Measurements from ENCODE around the gene SORCS2. TPM values are rescaled to one million over a fixed set of nuclear protein-coding genes. Genes with fewer than 3 reads are reported as not detected.

SORCS2 gene
- total RNA-seq, 1 experiment from 2014 or later, result not detected

DNA sequence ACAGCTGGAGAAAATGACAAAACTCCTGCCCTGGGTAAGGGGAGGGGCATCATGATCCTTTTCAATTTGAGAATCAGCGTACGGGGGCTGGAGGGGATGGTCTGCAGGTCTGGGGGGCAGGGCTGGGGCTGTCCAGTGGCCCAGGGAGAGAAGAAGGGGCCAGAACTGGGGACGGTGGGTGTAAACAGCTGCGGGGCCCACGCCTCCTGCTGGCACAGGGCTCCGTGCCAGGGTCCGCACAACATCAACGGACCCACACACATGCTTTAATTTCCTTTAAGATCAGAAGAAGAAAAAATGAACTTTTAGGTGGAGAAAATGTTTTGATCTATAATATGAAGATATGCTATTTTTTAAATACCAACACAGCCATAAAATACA is 190.3 kb downstream of the SORCS2 start:
- Mint-ChIP-seq H3K36me3 (ENCODE audit: insufficient read depth, unreplicated experiment) (no peaks in the 10 kb centered on the region), H3K27me3 (ENCODE audit: insufficient read depth, unreplicated experiment) (no peaks in the 10 kb centered on the region), H3K4me3 (ENCODE audit: unreplicated experiment) (no peak overlapping the region), H3K9me3 (ENCODE audit: unreplicated experiment) (no peaks in the 10 kb centered on the region), H3K27ac (ENCODE audit: low read depth, unreplicated experiment) (no peak overlapping the region), H3K4me1 (ENCODE audit: insufficient read depth, unreplicated experiment) (peaks cover 5% of the 10 kb centered on the region)
- TF ChIP-seq, protein P1, sequence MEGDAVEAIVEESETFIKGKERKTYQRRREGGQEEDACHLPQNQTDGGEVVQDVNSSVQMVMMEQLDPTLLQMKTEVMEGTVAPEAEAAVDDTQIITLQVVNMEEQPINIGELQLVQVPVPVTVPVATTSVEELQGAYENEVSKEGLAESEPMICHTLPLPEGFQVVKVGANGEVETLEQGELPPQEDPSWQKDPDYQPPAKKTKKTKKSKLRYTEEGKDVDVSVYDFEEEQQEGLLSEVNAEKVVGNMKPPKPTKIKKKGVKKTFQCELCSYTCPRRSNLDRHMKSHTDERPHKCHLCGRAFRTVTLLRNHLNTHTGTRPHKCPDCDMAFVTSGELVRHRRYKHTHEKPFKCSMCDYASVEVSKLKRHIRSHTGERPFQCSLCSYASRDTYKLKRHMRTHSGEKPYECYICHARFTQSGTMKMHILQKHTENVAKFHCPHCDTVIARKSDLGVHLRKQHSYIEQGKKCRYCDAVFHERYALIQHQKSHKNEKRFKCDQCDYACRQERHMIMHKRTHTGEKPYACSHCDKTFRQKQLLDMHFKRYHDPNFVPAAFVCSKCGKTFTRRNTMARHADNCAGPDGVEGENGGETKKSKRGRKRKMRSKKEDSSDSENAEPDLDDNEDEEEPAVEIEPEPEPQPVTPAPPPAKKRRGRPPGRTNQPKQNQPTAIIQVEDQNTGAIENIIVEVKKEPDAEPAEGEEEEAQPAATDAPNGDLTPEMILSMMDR (IDR thresholded peaks at IDR 0.05; ENCODE audit: unreplicated experiment), result no peak
- POLR2A ChIA-PET, result no interaction called here
- intact Hi-C loops (cut with micrococcal nuclease), result no loop called here
- no peak for DNase-seq (ENCODE audit: unreplicated experiment)
- CTCF ChIA-PET, result interaction anchor here (0.6 to 0.8 kb wide), 2 partner anchors 79 to 663 kb away, joined by 3 read pairs; no protein-coding TSS in a partner anchor
- BruUV-seq (replicated peaks), result no TSS peak

- Mint-ChIP-seq H3K4me3 (ENCODE audit: unreplicated experiment) (no peak overlapping the region), H3K9me3 (ENCODE audit: unreplicated experiment) (no peaks in the 10 kb centered on the region), H3K27me3 (ENCODE audit: insufficient read depth, unreplicated experiment) (no peaks in the 10 kb centered on the region), H3K4me1 (ENCODE audit: insufficient read depth, unreplicated experiment) (peaks cover 5% of the 10 kb centered on the region), H3K36me3 (ENCODE audit: insufficient read depth, unreplicated experiment) (no peaks in the 10 kb centered on the region), H3K27ac (ENCODE audit: low read depth, unreplicated experiment) (no peak overlapping the region)
- DNase-seq (ENCODE audit: unreplicated experiment), result no peak
- TF ChIP-seq, protein P1 (IDR thresholded peaks at IDR 0.05; ENCODE audit: unreplicated experiment), result no peak
- intact Hi-C loops (cut with micrococcal nuclease), result no loop called here
- CTCF ChIA-PET, result interaction anchor here (0.8 kb wide), 1 partner anchor 78 kb away, joined by 3 read pairs; no protein-coding TSS in a partner anchor
- BruUV-seq (replicated peaks), result no TSS peak
- POLR2A ChIA-PET, result no interaction called here
These were observed 190.9 kb downstream of the SORCS2 start for GRCh38 chr4:7383266-7383665.

DNA sequence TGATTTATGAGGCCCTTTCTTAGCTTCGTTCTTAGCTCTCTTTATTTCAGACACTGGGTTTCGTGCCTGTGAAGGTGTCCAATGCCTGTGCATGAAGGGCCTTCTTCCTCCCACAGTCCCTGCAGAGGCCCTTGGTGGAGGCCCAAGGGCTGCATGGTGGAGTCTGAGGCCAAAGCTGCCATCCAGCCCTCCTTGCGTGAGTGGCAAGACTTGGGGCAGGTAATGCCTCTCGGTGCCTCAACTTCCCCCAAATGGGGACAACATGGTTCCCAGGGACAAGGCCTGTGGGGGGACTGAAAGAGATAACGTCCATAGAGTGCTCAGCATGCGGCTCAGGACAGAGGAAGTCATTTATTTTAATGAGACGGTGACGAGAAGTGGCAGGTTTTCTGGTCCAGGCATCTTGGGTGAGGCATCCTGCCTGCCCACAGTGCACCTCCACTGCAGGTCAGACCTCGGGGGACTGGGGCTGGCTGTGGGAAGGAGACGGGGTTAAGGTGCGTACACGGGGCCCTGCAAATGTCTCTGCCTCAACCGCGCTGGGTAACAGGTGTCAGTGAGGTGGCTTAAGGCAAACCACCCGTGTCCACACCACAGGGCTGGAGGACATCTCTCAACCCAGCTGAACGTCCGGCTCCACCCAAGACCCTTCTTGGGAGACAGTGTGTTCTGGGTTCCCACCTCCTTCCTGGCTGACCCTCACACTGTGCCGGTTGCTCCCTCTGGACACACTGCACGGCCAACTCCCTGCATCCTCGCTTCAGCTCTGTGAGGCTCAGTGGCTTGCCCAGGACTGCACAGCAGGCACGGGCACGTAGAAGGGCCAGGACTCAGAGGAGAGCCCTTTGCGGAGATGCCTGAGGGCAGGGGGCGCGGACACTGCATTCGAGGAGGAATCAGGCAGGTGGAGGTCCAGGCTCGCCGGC is 191.9 kb downstream of the SORCS2 start:
- Mint-ChIP-seq H3K4me1 (ENCODE audit: insufficient read depth, unreplicated experiment) (peaks cover 5% of the 10 kb centered on the region), H3K27me3 (ENCODE audit: insufficient read depth, unreplicated experiment) (peaks cover 3% of the 10 kb centered on the region), H3K9me3 (ENCODE audit: unreplicated experiment) (no peaks in the 10 kb centered on the region), H3K27ac (ENCODE audit: low read depth, unreplicated experiment) (no peak overlapping the region), H3K4me3 (ENCODE audit: unreplicated experiment) (no peak overlapping the region), H3K36me3 (ENCODE audit: insufficient read depth, unreplicated experiment) (no peaks in the 10 kb centered on the region)
- no TSS peak for BruUV-seq (replicated peaks)
- intact Hi-C loops (cut with micrococcal nuclease), result no loop called here
- no peak for DNase-seq (ENCODE audit: unreplicated experiment)
- TF ChIP-seq, protein P1 (IDR thresholded peaks at IDR 0.05; ENCODE audit: unreplicated experiment), result no peak
- ChIA-PET POLR2A (no interaction called here), CTCF (no interaction called here)

- Mint-ChIP-seq H3K4me1 (ENCODE audit: insufficient read depth, unreplicated experiment) (peaks cover 5% of the 10 kb centered on the region), H3K4me3 (ENCODE audit: unreplicated experiment) (no peak overlapping the region), H3K36me3 (ENCODE audit: insufficient read depth, unreplicated experiment) (no peaks in the 10 kb centered on the region), H3K27me3 (ENCODE audit: insufficient read depth, unreplicated experiment) (peaks cover 13% of the 10 kb centered on the region), H3K27ac (ENCODE audit: low read depth, unreplicated experiment) (no peak overlapping the region), H3K9me3 (ENCODE audit: unreplicated experiment) (no peaks in the 10 kb centered on the region)
- ChIA-PET POLR2A (no interaction called here), CTCF (no interaction called here)
- no peak for DNase-seq (ENCODE audit: unreplicated experiment)
- BruUV-seq (replicated peaks), result no TSS peak
- TF ChIP-seq, protein P1 (IDR thresholded peaks at IDR 0.05; ENCODE audit: unreplicated experiment), result no peak
- intact Hi-C loops (cut with micrococcal nuclease), result no loop called here
These were observed 192.9 kb downstream of the SORCS2 start for GRCh38 chr4:7384929-7385890.

Data from MCF 10A (cell line).